Skeletal muscle satellite cell (primary cell): ENCODE measurements around the gene PCNP.
"Not testable (repeated sequence)": the region's sequence is repeated elsewhere in the genome, so short reads cannot be mapped to it uniquely, and the experiment has no call there.

Experiments
- H3K27me3 ChIP-seq: 2 replicates; pipeline ENCODE4 v1.7.0; 2013; ENCODE audit warnings: low read length; ENCODE audit not compliant: control insufficient read depth, insufficient read depth
- H3K36me3 ChIP-seq: 2 replicates; pipeline ENCODE4 v1.7.0; 2013; ENCODE audit warnings: mild to moderate bottlenecking, control low read depth, low read length; ENCODE audit not compliant: insufficient read depth
- H3K4me1 ChIP-seq: 2 replicates; pipeline ENCODE4 v1.7.0; 2013; ENCODE audit warnings: low read length; ENCODE audit not compliant: control insufficient read depth, insufficient read depth
- H3K4me2 ChIP-seq: 2 replicates; pipeline ENCODE4 v1.7.0; 2013; ENCODE audit warnings: mild to moderate bottlenecking, low read length
- H3K4me3 ChIP-seq: 2 replicates; pipeline ENCODE4 v1.7.0; 2013; ENCODE audit warnings: low read length
- H3K9ac ChIP-seq: 2 replicates; pipeline ENCODE4 v1.7.0; 2013; ENCODE audit warnings: mild to moderate bottlenecking, low read depth, low read length, moderate library complexity
- H3K9me3 ChIP-seq: replicated peaks from 2 replicates; pipeline ENCODE4 v1.7.0; 2013; ENCODE audit warnings: mild to moderate bottlenecking, control low read depth, low read length

The PCNP gene

DNA sequence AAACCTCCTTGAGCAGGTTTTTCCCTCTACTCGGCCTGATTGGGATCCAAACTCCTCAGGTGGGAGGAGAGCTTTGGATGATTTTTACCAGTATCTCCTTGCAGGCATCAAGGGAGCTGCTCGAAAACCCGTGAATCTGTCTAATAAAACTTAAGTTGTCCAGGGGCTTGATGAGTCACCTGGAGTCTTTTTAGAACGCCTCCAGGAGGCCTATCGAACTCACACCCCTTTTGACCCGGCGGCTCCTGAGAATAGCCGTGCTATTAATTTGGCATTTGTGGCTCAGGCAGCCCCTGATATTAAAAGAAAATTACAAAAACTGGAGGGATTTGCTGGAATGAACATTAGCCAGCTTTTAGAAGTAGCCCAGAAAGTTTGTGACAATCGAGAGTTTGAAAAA lies 61.4 kb downstream of the PCNP start:
- H3K9ac ChIP-seq = no peak overlapping the region
- H3K4me3 ChIP-seq = no peak overlapping the region
- H3K4me1 ChIP-seq = no peaks in the 10 kb centered on the region
- no peaks in the 10 kb centered on the region for H3K36me3 ChIP-seq
- H3K4me2 ChIP-seq = no peak overlapping the region
- H3K9me3 ChIP-seq = no peaks in the 10 kb centered on the region
- peaks cover 3% of the 10 kb centered on the region for H3K27me3 ChIP-seq

DNA sequence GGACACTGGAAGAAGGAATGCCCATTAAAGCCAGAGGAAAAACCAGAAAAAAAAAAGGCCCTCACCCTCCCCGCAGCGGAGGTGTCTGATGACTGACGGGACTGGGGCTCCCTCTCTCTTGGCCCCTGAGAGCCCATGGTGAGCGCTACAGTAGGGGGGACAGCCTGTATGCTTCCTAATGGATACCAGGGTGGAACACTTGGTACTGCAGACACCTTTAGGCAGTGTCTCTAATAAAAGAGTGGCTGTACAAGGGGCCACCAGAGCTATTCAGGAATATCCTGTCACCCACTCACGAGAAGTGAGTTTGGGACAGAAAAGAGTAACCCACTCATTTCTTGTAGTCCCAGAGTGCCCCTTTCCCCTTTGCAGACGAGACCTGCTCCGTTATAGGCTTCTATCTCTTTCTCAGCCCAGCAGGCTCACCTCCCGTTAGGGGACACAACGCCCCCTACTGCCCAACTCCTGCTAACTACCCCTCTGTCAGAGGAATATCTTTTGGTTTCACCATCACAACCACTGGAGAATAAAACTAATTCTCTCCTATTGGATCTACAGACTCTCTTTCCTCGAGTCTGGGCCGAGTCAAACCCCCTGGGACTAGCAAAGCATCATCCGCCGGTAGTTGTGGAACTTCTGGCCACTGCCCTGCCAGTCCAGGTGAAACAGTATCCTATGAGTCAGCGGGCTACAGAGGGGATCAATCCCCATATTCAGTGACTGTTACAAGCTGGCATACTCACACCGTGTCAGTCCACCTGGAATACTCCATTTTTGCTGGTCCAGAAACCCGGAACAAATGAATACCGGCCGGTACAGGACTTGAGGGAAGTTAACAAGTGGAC lies 62.2 kb downstream of the PCNP start:
- Histone ChIP-seq H3K27me3 (peaks cover 3% of the 10 kb centered on the region), H3K9me3 (no peaks in the 10 kb centered on the region), H3K36me3 (no peaks in the 10 kb centered on the region), H3K9ac (no peak overlapping the region), H3K4me2 (peak overlapping the region; percentile 41), H3K4me1 (no peaks in the 10 kb centered on the region), H3K4me3 (no peak overlapping the region)

DNA sequence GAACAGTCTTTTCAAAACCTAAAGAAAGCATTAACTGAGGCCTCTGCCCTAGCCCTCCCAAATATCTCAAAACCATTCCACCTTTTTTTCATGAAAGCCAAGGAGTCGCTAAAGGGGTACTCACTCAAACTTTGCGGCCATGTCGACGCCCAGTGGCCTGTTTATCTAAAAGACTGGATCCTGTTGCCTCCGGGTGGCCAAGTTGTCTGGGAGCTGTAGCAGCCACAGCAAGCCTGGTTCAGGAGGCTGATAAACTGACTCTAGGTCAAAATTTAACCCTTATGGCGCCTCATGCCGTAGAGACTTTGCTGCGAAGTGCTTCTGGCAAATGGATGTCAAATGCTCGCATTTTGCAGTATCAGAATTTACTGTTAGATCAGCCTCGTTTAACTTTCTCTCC lies 63.5 kb downstream of the PCNP start:
- Histone ChIP-seq H3K9me3 (no peaks in the 10 kb centered on the region), H3K4me2 (no peak overlapping the region), H3K9ac (no peak overlapping the region), H3K27me3 (peaks cover 3% of the 10 kb centered on the region), H3K36me3 (no peaks in the 10 kb centered on the region), H3K4me3 (no peak overlapping the region), H3K4me1 (no peaks in the 10 kb centered on the region)

GRCh38 chr3:101638261-101638745 lies 64.3 kb downstream of the PCNP start:
- Histone ChIP-seq H3K9ac (no peak overlapping the region), H3K4me1 (peaks cover 3% of the 10 kb centered on the region), H3K4me3 (no peak overlapping the region), H3K4me2 (no peak overlapping the region), H3K27me3 (peaks cover 3% of the 10 kb centered on the region), H3K36me3 (no peaks in the 10 kb centered on the region), H3K9me3 (no peaks in the 10 kb centered on the region)

GRCh38 chr3:101639280-101639963 lies 65.4 kb downstream of the PCNP start:
- Histone ChIP-seq H3K9ac (no peak overlapping the region), H3K4me3 (no peak overlapping the region), H3K9me3 (no peaks in the 10 kb centered on the region), H3K4me1 (peaks cover 13% of the 10 kb centered on the region), H3K4me2 (no peak overlapping the region), H3K27me3 (no peaks in the 10 kb centered on the region), H3K36me3 (no peaks in the 10 kb centered on the region)

GRCh38 chr3:101640256-101640655 lies 66.3 kb downstream of the PCNP start:
- Histone ChIP-seq H3K9ac (no peak overlapping the region), H3K4me3 (no peak overlapping the region), H3K27me3 (no peaks in the 10 kb centered on the region), H3K9me3 (no peaks in the 10 kb centered on the region), H3K4me1 (peaks cover 16% of the 10 kb centered on the region), H3K4me2 (no peak overlapping the region), H3K36me3 (no peaks in the 10 kb centered on the region)

GRCh38 chr3:101641397-101642115 lies 67.6 kb downstream of the PCNP start:
- peaks cover 19% of the 10 kb centered on the region for H3K4me1 ChIP-seq
- not testable (repeated sequence) for H3K36me3 ChIP-seq, H3K9me3 ChIP-seq, H3K9ac ChIP-seq, H3K27me3 ChIP-seq, H3K4me3 ChIP-seq, H3K4me2 ChIP-seq

- H3K9me3 ChIP-seq = no peaks in the 10 kb centered on the region
- H3K36me3 ChIP-seq = no peaks in the 10 kb centered on the region
- no peaks in the 10 kb centered on the region for H3K27me3 ChIP-seq
- H3K4me3 ChIP-seq = no peak overlapping the region
- no peak overlapping the region for H3K9ac ChIP-seq
- H3K4me1 ChIP-seq = peaks cover 26% of the 10 kb centered on the region
- no peak overlapping the region for H3K4me2 ChIP-seq
Observed at GRCh38 chr3:101642441-101642840, 68.5 kb downstream of the PCNP start.

DNA sequence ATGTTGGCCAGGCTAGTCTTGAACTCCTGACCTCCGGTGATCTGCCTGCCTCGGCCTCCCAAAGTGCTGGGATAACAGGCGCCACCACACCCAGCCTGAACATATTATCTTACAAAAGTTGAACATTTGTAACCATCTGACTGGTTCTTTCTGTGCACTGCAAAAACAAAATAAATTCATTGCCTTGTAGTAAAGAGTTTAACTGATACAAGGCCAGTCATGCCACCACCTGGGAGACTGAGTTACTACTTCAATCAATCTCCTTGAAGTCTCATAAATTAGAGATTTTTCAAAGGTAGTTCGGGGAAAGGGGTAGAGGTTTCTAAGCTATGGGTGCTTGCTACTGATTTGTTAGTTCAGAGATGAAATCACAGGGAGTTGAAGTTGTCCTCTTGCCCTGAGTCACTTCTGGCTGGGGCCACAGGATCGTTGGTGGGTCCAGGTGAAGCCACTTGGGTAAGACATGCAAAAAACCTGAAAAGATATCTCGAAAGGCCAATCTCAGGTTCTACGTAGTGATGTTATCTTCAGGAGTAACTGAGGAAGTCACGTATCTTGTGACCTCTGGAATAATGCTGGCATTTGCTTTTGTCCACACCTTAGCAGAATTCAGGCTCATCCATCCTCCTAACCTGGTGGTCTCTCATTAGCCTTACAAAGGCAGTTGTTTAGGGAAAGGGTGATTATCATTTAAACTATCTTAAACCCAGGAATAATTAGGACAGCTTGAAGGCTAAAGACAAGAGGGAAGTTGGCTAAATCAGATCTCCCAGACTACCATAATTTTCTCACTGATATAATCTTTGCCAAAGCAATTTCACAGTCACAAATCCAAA lies 69.2 kb downstream of the PCNP start:
- Histone ChIP-seq H3K36me3 (no peaks in the 10 kb centered on the region), H3K4me2 (no peak overlapping the region), H3K9ac (no peak overlapping the region), H3K9me3 (no peaks in the 10 kb centered on the region), H3K27me3 (no peaks in the 10 kb centered on the region), H3K4me3 (no peak overlapping the region), H3K4me1 (peaks cover 26% of the 10 kb centered on the region)
